ENCODE results near the gene CDH4.

CDH4 gene

DNA sequence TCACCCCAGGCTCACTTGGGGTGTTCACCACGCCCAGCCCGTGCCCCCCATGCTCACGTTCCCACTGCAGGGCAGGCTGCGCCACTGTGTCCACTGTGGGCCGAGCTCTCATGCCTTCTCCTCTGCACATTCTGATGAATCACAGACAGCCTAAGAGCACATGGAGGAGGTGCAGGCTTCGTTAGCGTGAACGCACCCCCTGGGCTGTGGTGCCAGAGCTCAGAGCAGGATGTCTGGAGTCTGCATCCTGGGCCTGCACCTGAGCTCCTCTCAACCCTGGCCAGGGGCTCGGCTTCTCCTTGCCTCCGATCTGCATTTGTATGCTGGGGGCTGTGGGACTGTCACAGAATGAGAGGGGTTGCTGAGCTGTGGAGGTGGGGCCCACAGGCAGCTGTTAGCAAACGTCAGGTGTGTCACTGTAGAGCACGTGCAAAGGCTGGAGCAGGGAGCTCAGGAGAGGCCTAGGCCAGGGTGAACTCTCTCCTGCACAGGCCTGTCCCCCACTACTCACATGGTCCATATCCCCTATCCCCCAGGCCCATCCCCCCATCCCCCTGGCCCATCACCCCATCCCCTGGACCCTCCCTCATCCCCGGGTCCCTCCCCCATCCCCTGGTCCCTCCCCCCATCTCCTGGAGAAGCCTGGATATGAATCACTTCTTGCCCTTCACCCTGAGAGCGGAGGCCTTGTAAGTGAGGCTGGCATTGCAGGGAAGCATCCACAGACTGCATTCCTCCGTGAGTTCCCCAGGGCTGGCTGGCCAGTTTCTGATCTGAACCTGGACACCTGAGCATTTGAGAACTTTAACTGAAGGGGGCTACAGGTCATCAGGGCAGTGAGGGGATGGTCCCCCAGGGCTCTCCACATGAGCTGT lies 504.1 kb downstream of the CDH4 start:
- Histone ChIP-seq H3K27me3 (ENCODE audit: control insufficient read depth in 2 of 2, insufficient read depth in 2 of 2, low read length in 2 of 2) (no peaks in the 10 kb centered on the region), H3K36me3 (ENCODE audit: control insufficient read depth in 2 of 2, insufficient read depth in 2 of 2, low read length in 2 of 2) (no peaks in the 10 kb centered on the region), H3K4me3 (ENCODE audit: low read length in 2 of 2) (no peak overlapping the region), H3K4me1 (ENCODE audit: control insufficient read depth in 2 of 2, insufficient read depth in 2 of 2, low read length in 2 of 2) (no peaks in the 10 kb centered on the region), H3K9ac (ENCODE audit: low read depth in 1 of 2, low read length in 2 of 2) (no peak overlapping the region), H3K9me3 (ENCODE audit: control insufficient read depth in 2 of 2, low read length in 2 of 2) (no peaks in the 10 kb centered on the region), H3K27ac (ENCODE audit: low read depth in 2 of 2, low read length in 2 of 2) (no peak overlapping the region)

DNA sequence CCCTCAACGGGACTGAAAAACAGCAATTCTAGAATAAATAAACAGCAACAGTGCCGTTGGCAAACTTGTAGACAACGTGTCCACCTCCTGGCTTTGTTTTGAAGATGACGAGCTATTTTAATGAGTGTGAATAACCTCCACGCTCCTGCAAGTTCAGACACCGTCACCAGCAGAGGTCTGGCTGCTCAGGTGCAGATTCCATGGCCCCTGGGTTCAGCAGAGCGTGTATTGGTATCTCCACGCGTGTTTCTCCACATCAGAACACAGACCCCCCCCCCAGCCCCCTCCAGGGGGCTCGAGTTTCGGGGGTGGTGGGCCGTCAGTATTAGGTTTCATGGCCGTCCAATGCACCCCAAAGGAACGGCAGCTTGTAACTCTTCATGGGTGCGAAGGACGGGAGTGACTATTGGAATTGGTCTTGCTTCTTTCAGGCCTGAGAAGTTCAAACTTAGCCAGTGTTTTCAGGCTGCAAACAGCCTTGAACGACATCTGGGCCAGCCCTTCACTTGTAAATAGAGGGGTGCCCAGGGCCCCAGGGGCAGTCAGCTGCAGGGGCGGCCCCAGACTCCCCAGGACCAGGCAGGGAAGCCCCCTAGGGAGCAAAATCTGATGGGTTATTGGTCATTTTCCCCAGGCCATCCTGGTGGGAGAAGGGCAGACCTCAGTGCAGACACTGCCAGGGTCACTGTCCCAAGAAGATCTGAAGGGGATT lies 505.1 kb downstream of the CDH4 start:
- no peaks in the 10 kb centered on the region for H3K36me3 ChIP-seq (ENCODE audit: control insufficient read depth in 2 of 2, insufficient read depth in 2 of 2, low read length in 2 of 2)
- no peaks in the 10 kb centered on the region for H3K27me3 ChIP-seq (ENCODE audit: control insufficient read depth in 2 of 2, insufficient read depth in 2 of 2, low read length in 2 of 2)
- no peak overlapping the region for H3K27ac ChIP-seq (ENCODE audit: low read depth in 2 of 2, low read length in 2 of 2)
- no peak overlapping the region for H3K4me3 ChIP-seq (ENCODE audit: low read length in 2 of 2)
- H3K4me1 ChIP-seq (ENCODE audit: control insufficient read depth in 2 of 2, insufficient read depth in 2 of 2, low read length in 2 of 2), result no peaks in the 10 kb centered on the region
- H3K9ac ChIP-seq (ENCODE audit: low read depth in 1 of 2, low read length in 2 of 2), result no peak overlapping the region
- H3K9me3 ChIP-seq (ENCODE audit: control insufficient read depth in 2 of 2, low read length in 2 of 2), result no peaks in the 10 kb centered on the region

- Histone ChIP-seq H3K9me3 (ENCODE audit: control insufficient read depth in 2 of 2, low read length in 2 of 2) (no peaks in the 10 kb centered on the region), H3K36me3 (ENCODE audit: control insufficient read depth in 2 of 2, insufficient read depth in 2 of 2, low read length in 2 of 2) (no peaks in the 10 kb centered on the region), H3K9ac (ENCODE audit: low read depth in 1 of 2, low read length in 2 of 2) (no peak overlapping the region), H3K4me1 (ENCODE audit: control insufficient read depth in 2 of 2, insufficient read depth in 2 of 2, low read length in 2 of 2) (no peaks in the 10 kb centered on the region), H3K27me3 (ENCODE audit: control insufficient read depth in 2 of 2, insufficient read depth in 2 of 2, low read length in 2 of 2) (no peaks in the 10 kb centered on the region), H3K4me3 (ENCODE audit: low read length in 2 of 2) (no peak overlapping the region), H3K27ac (ENCODE audit: low read depth in 2 of 2, low read length in 2 of 2) (no peak overlapping the region)
Measured at GRCh38 chr20:61757678-61758563, 505.9 kb downstream of the CDH4 start.

DNA sequence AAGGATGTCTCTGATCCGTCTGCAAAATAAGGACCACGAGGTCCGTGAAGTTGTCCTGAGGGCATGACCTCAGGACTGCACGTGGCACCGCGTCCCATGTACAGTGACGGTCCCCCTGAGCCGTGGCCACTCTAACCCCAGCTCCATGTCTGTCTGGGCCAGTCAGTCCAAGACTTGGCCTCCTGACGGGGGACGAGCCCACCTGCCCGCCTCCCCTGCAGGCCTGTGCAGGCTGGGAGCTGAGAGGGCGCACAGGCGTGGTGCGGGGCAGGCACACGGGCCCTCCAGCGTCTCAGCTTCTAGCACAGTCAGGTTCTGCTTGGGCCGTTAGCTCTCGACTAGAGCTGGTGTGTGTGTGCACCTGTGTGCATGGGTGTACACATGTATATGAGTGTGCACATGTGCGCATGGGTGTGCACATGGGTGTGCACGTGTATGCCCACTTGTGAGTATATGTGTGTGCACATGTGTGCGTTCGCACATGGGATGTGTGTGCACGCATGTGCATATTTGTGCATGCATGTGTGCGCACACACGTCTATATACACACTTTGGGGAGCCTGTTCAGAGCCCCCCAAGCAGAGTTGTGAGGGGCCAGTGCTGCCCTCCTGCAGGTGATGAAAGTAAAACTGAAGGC lies 506.6 kb downstream of the CDH4 start:
- Histone ChIP-seq H3K4me1 (ENCODE audit: control insufficient read depth in 2 of 2, insufficient read depth in 2 of 2, low read length in 2 of 2) (no peaks in the 10 kb centered on the region), H3K9me3 (ENCODE audit: control insufficient read depth in 2 of 2, low read length in 2 of 2) (no peaks in the 10 kb centered on the region), H3K27me3 (ENCODE audit: control insufficient read depth in 2 of 2, insufficient read depth in 2 of 2, low read length in 2 of 2) (no peaks in the 10 kb centered on the region), H3K4me3 (ENCODE audit: low read length in 2 of 2) (no peak overlapping the region), H3K36me3 (ENCODE audit: control insufficient read depth in 2 of 2, insufficient read depth in 2 of 2, low read length in 2 of 2) (no peaks in the 10 kb centered on the region), H3K9ac (ENCODE audit: low read depth in 1 of 2, low read length in 2 of 2) (no peak overlapping the region), H3K27ac (ENCODE audit: low read depth in 2 of 2, low read length in 2 of 2) (no peak overlapping the region)

- H3K4me1 ChIP-seq (ENCODE audit: control insufficient read depth in 2 of 2, insufficient read depth in 2 of 2, low read length in 2 of 2), result no peaks in the 10 kb centered on the region
- H3K4me3 ChIP-seq (ENCODE audit: low read length in 2 of 2), result no peak overlapping the region
- no peak overlapping the region for H3K27ac ChIP-seq (ENCODE audit: low read depth in 2 of 2, low read length in 2 of 2)
- H3K9ac ChIP-seq (ENCODE audit: low read depth in 1 of 2, low read length in 2 of 2), result no peak overlapping the region
- H3K36me3 ChIP-seq (ENCODE audit: control insufficient read depth in 2 of 2, insufficient read depth in 2 of 2, low read length in 2 of 2), result no peaks in the 10 kb centered on the region
- no peaks in the 10 kb centered on the region for H3K9me3 ChIP-seq (ENCODE audit: control insufficient read depth in 2 of 2, low read length in 2 of 2)
- H3K27me3 ChIP-seq (ENCODE audit: control insufficient read depth in 2 of 2, insufficient read depth in 2 of 2, low read length in 2 of 2), result no peaks in the 10 kb centered on the region
Measured at GRCh38 chr20:61759286-61760065, 507.4 kb downstream of the CDH4 start.

DNA sequence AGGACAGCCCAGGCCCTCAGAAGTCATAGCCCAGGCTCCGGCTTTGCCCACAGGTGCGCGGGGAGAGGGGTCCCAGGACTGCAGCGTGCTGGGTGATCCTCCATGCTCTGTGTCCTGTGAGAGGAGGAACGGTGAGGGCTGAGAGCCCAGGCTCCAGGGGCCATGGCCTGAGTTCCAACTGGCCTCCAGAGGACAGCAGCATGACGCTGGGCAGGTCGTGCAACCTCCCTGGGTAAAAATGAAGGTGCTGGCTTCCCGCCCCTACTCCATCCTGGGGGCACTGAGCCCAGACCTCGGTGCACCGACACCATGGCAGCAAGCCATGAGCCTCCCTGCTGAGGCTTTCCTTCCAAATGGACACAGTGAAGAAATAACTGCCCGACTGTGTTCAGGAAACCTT lies 508.3 kb downstream of the CDH4 start:
- Histone ChIP-seq H3K4me1 (ENCODE audit: control insufficient read depth in 2 of 2, insufficient read depth in 2 of 2, low read length in 2 of 2) (no peaks in the 10 kb centered on the region), H3K4me3 (ENCODE audit: low read length in 2 of 2) (no peak overlapping the region), H3K27me3 (ENCODE audit: control insufficient read depth in 2 of 2, insufficient read depth in 2 of 2, low read length in 2 of 2) (no peaks in the 10 kb centered on the region), H3K36me3 (ENCODE audit: control insufficient read depth in 2 of 2, insufficient read depth in 2 of 2, low read length in 2 of 2) (no peaks in the 10 kb centered on the region), H3K27ac (ENCODE audit: low read depth in 2 of 2, low read length in 2 of 2) (no peak overlapping the region), H3K9me3 (ENCODE audit: control insufficient read depth in 2 of 2, low read length in 2 of 2) (no peaks in the 10 kb centered on the region), H3K9ac (ENCODE audit: low read depth in 1 of 2, low read length in 2 of 2) (no peak overlapping the region)

DNA sequence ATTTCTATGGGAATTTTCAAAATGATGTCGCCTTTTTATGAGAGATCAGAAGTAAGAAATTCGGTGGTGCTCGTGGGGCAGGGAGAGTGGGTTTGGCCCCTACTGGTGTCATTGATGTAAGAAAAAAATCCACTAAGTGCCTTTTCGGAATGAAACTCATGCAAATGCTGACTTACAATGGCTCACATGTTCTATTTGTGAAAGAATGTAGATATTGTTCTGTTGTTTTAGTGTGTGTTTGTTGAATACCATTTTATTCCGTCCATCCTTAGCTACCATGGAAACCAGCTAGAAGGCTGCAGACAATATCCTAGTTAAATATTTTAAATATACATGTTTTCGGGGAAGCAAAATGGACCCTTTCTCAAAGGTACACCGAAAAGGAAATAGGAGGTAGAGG lies 508.7 kb downstream of the CDH4 start:
- Histone ChIP-seq H3K4me1 (ENCODE audit: control insufficient read depth in 2 of 2, insufficient read depth in 2 of 2, low read length in 2 of 2) (no peaks in the 10 kb centered on the region), H3K36me3 (ENCODE audit: control insufficient read depth in 2 of 2, insufficient read depth in 2 of 2, low read length in 2 of 2) (no peaks in the 10 kb centered on the region), H3K9ac (ENCODE audit: low read depth in 1 of 2, low read length in 2 of 2) (no peak overlapping the region), H3K27me3 (ENCODE audit: control insufficient read depth in 2 of 2, insufficient read depth in 2 of 2, low read length in 2 of 2) (no peaks in the 10 kb centered on the region), H3K27ac (ENCODE audit: low read depth in 2 of 2, low read length in 2 of 2) (no peak overlapping the region), H3K9me3 (ENCODE audit: control insufficient read depth in 2 of 2, low read length in 2 of 2) (no peaks in the 10 kb centered on the region), H3K4me3 (ENCODE audit: low read length in 2 of 2) (no peak overlapping the region)

DNA sequence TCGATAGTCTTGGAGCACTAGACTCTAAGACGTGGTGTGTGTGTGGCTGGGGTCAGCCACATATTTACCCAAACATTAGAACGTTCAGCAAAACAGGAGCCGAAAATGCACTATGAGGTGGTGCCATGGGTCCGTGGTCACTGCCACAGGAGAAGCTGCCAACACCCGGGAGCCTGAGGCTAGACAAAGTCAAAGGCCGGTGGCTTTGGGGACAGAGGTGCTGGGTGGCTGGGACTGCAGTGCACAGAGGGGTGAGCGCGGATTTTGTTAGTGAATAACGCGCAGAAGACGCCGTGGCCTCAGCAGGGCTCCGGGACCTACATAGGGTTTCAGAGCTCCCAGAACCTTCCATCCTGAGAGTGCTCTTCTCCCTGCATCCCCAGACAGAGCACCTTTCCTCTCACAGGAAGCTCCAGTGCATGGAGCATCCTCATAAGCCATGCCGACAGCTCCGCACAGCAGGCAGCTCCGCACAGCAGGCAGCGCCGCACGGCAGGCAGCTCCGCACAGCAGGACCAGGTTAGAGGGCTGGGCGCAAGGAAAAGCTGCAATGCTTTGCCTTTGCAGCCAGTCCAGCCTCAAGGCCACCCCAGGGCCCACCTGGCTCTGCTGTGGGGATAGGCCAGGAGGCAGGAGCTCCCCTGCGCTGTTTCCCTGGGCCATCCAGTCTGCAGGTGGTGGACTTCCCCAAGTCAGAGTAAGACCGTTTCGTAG lies 509.5 kb downstream of the CDH4 start:
- Histone ChIP-seq H3K4me3 (ENCODE audit: low read length in 2 of 2) (no peak overlapping the region), H3K36me3 (ENCODE audit: control insufficient read depth in 2 of 2, insufficient read depth in 2 of 2, low read length in 2 of 2) (no peaks in the 10 kb centered on the region), H3K9ac (ENCODE audit: low read depth in 1 of 2, low read length in 2 of 2) (no peak overlapping the region), H3K4me1 (ENCODE audit: control insufficient read depth in 2 of 2, insufficient read depth in 2 of 2, low read length in 2 of 2) (no peaks in the 10 kb centered on the region), H3K9me3 (ENCODE audit: control insufficient read depth in 2 of 2, low read length in 2 of 2) (no peaks in the 10 kb centered on the region), H3K27ac (ENCODE audit: low read depth in 2 of 2, low read length in 2 of 2) (no peak overlapping the region), H3K27me3 (ENCODE audit: control insufficient read depth in 2 of 2, insufficient read depth in 2 of 2, low read length in 2 of 2) (no peaks in the 10 kb centered on the region)

Measured in mucosa of rectum (tissue), 2 donors.